ENCODE measurements around the gene HSPA12A.
"Not testable (repeated sequence)": the region's sequence is repeated elsewhere in the genome, so short reads cannot be mapped to it uniquely, and the experiment has no call there.

The HSPA12A gene

DNA sequence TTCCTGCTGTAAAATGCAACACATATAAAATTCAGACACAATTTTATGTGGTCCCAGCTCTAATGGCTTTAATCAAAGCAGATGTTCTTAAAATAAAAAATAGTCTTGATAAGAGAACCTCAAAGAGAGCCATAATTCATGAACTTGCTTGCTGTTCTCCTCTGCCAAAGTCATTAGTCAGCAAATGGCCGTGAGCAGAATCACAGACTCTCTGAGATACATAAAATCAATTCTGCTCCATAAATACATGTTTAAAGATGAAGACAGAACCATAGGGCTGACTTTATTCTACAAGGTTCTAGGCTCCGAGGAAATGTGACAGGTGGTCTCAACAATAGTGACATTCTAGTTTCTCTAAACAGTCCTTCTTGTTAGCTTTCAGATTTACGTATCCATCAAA is 29.8 kb downstream of the HSPA12A start:
- DNase-seq, result no peak

DNA sequence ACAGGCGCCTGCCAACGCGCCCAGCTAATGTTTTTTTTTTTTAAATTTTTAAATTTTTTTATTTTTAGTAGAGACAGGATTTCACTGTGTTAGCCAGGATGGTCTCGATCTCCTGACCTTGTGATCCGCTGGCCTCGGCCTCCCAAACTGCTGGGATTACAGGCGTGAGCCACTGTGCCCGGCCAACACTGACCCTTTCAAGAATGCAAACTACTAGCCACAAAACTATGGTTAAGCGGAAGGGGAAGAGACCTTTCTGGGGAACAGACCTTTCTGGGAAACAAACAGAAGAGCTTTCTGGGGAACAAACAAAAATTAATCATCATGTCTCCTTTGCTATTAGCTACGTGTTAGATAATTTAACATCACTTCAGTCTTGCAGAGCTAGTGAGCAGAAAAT is 30.6 kb downstream of the HSPA12A start:
- DNase-seq, result not testable (repeated sequence)

DNA sequence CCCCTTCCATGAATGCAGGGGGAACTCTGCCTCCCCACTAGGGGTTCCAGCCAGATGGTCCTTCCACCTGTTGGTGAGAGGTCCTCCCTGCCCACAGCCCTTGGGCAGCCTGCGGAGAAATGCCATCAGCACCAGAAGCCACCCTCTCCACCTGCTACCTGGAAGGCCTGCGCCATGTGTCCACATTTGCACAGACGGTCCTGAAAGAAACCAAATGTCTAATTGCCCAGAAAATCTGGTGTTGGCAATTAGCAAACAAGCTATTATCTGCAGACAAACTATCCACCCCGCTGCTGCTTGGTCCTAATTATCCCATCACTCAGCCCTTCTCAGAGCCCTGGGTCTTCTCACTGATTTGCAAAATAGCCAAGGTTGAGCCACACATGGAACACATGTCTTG is 32.3 kb downstream of the HSPA12A start:
- DNase-seq, result peak; percentile 58

DNA sequence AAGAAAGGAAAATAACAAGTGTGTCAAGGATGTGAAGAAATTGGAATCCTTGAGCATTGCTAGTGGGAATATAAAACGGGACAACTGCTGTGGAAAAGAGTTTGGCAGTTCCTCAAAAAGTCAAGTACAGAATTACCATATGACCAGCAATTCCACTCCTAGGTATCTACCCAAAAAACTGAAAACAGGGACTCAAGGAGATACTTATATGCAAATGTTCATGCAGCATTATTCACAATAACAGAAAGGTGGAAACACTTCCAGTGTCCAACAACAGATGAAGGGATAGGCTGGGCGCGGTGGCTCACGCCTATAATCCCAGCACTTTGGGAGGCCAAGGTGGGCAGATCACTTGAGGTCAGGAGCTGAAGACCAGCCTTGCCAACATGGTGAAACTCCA is 33.5 kb downstream of the HSPA12A start:
- no peak for DNase-seq

DNA sequence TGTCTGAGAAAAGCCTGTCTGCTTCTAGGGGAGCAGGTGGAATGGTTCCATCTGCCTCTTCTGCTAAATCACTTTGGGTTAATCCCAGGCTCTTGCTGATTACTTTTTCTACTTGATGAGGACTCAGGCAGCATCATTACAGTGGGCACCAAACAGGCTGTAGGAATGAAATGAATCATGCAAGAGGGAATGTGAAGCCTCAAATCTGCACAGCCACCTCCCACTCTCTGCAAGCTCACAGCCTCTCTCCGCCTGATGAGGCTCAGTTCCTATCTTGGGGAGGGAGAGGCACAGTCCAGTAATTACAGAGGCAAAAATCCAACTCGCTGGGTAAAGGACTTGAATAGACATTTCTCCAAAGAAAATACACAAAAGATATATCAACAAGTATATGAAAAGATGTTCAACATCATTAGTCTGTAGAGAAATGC is 34.0 kb downstream of the HSPA12A start:
- no peak for DNase-seq

DNA sequence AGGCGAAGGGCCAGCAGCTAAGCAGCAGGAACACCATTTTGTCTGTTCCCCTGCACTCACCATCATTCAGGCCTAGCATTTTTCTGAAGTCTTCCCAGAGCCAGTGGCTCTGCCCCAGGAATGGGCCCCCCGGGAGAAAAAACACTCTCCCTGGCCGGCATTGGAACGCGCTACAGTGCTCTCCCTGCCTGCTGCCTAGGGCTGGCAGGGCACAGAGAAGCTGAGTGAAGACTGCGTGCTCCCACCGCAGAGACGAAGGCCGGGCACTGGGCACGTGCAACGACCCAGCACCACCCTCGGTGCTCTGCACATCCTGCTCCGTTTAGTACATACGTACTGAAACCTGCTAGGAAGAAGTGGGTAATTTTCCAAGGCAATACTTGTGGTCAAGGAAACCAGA is 34.4 kb downstream of the HSPA12A start:
- DNase-seq, result no peak

DNA sequence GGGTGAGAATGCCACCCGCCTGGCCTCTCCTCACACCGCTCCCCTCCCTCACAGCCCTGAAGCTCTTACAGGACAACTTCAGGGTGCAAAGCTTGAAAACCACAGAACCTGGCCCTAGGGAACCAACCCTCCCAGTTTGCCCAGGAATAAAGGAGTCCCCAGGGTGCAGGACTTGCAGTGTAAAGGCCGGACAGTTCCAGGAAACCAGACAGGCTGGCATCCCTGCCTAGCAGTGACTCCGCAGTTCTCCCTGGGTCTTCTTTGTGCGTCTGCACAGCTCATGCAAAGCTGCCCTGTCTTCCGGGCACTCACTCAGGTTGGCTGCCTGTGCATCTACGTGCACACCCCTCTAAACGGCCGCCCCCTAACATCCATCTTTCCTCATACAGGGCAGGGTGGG is 36.1 kb downstream of the HSPA12A start:
- no peak for DNase-seq

DNA sequence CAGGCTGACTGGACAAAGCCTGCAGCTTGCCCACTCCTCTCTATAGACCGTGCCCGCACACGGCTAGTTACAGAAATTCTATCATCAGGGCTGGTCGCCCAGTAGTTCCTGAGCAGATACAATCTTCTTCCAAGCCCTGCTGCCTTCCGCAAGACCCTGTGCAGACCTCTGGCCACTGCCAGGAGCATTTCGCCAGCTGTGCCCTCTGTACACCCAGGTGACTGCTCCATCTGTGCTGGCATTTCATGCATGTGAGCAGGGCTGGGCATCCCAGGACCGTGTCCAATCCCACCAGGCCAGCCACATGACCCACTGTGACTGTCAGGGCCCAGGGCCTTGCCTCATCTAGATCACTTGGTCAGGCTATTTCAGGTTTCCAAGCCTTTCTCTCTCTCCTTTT is 36.9 kb downstream of the HSPA12A start:
- no peak for DNase-seq

DNA sequence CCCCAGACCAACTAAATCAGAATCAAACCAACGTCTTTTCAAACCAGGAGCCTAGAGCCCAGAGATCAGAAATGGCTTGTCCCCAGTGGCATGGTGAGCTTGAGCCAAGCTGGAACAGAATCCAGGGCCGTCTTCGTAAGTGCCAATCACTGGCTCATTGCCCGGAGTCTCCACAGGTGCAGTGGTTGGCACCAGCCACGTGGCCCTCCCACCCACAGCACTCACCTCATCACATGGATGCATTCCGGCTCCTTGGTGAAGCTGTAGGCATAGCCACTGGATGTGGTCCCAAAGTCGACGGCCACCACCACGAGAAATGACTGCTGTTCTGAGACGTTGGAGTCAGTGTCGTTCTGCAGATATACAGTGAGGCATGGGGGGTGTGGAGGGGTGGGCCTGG is 37.4 kb downstream of the HSPA12A start:
- no peak for DNase-seq

DNA sequence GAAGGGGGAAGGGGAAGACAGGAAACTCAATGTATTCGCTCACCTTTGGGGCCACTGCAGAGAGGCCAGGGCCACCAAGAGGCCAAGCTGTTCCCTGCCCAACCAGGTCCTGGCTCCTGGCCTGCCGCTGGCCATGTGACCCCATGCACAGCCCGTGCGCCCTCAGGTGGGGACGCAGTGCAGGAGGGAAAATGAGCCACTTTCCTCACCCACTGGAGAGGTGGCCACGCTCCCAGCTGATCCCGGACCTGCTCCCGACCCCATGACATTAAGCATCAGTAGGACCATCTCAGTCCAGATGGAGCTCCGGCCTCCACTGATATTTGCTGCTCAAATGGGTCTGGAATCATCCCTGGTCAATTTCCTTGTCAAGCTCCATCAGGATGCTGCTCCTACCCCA is 40.2 kb downstream of the HSPA12A start:
- no peak for DNase-seq

DNA sequence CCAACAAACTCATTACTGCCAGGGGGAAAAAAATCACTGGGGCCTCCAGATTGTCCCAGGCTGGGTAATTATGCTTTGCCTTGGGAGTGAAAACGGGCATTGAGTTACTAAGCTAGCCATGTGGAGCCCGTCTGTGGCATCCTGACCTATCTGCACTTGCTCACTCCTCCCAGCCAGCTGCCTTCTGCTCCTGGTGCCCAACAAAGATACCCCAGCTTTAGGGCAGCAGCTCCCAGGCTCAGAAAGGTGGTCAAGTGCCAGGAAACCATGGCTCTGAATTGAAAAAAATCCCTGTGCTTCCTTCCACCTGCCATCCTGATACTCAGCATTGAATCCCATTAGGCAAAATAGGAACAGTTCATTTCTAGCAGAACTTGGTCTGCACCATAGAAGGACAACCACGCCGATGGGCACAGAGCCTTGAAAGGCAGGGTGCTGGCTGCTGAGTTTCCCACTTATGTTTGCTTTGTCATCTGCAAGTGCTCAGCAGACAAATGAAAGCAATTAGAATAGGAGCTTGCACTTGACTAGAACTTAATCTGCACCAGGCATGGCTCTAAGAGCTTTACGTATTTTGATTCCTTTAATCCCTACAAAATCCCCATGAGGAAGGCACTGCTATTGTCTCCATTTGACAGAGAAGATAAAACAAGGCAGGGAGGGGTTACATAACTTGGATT is 42.8 kb downstream of the HSPA12A start:
- DNase-seq, result peak; percentile 5

DNA sequence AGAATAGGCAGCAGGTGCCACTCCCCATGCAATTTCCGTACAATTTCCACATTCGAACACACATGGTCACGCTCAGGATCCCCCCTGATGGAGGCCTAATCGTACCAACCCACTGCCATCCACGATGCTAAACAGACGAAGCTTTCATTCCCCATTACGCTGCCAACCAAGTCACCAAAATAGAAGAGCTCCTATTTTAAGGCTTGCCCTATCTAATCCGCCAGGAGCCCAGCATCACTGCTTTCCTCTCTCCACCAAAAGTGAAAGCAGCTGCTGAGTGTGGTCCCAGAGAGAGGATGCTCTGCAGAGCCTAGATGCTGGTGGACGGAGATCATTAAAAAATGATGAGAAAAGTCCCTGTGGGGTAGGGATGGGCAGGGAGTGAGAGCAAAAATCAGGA is 43.3 kb downstream of the HSPA12A start:
- DNase-seq, result no peak

DNA sequence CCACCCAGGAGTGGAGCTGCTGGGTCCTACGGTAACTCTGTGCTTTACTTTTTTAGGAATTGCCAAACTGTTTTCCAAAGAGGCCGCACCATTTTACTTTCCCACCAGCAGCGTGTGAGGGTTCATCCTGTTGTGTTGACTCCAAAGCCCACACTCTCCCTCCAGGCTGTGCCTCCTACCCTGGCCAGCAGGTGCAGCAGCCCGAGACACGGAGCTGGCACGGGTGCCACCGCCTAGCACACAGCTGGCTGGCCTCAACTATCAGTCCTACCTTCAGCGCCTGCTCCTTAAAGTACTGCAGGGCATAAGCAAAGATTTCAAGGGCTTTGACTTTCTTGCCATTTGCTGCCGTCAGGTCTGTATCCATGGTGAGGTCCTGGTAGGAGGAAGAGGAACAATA is 44.0 kb downstream of the HSPA12A start:
- DNase-seq, result no peak

DNA sequence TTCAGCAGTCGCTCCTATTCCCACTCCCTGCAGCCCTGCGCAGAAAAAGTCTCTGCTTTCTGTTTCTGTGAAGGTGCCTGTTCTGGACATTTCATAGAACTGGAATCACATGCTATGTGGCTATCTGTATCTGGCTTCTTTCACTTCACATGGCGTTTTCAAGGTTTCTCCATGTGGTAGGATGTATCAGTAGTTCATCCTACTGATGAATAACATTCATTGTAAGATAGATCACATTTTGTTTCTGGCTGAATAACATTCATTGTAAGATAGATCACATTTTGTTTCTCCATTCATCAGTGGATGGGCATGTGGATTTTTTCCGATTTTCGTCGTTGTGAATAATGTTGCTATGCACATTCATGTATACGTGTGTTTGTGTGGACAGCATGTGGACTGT is 44.5 kb downstream of the HSPA12A start:
- DNase-seq, result no peak

DNA sequence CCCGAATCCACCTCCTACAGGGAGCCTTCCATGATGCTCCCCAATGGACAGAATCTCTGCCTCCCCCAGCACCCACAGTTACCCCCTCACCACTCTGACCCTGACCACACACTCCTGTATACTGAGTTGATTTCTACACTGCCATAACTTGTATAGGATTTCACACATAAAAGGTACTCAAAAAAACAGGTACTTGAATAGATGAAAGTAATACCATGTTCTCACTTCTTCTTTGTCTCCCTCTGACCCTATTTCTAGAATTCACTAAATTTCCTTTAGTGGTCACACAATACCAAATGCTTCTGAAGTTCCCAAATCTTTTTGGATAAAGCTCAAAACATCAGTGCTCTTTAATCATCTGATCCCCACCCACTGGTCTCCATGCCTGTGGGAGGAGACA is 45.4 kb downstream of the HSPA12A start:
- no peak for DNase-seq

DNA sequence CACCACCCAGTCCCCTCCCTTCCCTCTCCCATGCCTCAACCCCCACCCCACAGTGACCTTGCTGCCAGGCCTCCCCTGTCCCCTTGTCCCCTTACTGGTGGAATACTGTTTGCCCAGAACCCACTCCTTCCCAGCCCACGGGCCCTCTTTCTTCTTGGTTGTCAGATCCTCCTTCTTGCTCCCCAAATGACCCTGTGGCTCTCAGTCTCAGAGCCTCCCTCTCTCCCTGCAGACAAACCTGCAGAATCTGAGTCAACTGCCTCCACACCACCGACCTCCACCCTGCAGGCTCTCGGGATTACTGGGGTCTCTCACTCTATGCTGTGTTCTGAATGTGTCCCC is 47.5 kb downstream of the HSPA12A start:
- no peak for DNase-seq

DNA sequence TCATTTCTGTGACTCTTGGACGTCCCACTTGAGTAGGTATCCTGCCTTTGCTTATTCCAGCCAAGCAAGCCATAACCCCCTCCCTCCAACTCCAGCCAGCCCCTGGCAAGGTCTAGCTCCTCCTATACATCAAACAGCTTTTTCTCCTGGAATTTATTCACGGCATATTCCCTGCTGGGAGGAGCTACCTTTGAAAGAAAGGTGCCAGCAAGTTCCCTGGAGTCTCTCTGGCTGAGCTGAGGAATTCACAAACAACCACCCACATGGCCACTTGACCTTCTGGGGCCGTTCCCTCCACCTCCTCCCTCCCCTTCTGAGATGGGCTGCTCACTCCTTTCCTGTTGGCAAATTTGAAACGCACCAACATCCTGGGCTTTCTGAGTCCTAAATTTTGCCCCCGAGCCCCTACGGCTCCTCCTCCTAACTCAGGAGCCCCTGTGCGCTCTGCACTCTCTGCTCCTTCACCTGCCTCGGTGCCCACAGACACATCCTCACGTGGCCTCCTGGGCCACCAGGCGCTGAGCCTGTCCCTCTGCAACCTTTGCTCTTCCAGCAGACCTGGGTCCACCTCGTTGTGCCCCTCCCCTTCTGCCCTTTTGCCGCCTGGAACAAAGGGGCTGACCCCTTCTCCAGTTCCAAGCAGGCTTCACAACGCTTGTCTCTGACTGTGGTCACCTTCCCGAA is 48.0 kb downstream of the HSPA12A start:
- DNase-seq, result no peak

DNA sequence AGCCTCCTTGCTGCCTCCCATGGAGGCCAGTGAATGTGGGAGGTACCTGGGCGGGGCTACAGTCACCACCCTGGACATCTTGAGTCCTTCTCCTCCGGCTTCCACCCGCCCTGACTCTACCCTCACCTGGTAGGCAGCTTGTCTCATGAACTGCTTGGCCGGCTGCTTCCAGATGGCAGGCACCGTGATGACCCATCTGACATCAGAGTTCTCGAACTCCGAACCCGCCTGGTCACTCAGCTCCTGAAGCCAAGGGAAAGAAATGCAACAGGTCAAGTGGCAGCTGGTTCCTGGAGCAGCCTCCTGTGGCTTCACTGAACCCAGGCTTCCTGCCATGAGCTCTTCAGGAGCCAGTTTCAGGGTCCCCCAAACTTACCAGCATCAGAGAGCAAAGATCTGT is 50.1 kb downstream of the HSPA12A start:
- DNase-seq, result no peak

DNA sequence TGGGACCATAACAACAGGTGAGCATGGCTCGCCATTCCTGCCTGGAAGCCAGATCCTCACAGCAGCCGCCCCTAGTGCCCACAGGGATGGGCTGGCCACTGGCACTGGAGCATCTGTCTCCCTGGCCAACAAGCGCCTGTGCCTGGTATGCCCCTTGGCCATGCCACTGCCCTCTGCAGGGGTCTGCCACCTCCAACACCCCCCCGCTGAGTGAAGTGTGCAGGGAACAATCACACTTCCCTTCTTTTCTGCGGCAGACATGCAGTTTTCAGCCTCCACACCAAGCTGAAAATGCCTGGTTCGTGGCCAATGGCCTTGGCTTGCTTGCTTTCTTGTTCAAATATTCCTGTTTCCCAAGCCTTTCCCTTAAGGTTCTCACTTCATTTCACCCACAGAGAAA is 50.7 kb downstream of the HSPA12A start:
- no peak for DNase-seq

DNA sequence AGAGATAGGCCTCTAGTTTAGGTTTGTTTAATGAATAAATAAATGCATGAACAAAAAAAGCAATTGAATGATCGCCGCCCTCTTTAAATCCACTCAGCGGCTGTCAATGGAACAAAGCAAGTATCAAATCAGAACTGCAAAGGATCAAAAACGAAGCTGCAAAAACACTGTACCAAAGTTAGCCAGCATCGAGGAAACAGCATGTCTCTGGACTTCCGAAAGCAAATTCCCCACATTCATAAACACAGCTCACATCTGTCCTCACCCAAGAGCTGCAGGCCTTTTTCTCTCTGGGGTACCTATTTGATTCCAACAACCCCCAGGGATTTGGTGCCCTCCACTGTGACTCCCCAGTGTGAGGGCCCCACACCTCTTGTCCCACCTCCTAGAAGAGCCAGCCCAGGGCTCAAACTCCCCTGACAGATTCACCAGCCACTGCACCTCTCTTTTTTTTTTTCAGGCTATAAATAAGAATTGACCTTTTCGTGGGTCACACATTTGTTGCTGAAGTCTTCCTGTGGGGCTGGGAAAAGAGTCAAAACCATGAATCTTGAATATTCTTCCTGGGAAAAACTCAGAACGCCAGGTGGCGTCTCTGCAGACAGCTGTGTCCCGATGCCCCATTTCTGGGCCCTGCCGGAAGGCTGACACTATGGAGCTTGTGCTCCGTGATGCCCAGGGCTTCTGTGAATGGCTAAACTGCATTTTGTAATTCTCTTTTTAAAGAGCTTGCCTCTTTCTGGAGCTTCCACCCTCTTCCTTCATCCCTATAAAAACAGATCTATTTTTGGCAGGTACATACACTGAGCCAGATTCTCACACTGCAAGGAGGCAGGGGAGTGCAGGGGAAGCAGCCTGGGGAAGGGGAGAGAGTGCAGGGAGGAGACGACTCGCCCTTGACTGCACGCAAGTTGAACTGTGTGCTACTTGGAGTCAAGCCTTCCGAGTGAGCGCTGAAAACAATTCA is 51.7 kb downstream of the HSPA12A start:
- DNase-seq, result no peak

DNA sequence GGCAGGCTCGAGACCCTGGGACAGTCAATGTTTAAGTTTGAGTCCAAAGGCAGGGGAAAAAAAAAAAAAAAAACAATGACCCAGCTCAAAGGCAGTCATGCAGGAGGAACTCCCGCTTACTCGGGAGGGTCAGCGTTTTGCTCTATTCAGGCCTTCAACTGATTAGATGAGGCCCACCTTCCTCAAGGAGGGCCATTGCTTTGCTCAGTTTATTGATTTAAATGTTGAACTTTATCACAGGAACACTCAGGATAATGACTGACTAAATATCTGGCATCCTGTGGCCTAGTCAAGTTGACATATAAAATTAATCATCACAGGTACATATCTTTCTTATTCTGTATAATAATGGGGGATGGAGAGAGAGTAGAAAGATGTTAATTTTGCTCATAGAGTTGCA is 52.6 kb downstream of the HSPA12A start:
- DNase-seq, result no peak

DNA sequence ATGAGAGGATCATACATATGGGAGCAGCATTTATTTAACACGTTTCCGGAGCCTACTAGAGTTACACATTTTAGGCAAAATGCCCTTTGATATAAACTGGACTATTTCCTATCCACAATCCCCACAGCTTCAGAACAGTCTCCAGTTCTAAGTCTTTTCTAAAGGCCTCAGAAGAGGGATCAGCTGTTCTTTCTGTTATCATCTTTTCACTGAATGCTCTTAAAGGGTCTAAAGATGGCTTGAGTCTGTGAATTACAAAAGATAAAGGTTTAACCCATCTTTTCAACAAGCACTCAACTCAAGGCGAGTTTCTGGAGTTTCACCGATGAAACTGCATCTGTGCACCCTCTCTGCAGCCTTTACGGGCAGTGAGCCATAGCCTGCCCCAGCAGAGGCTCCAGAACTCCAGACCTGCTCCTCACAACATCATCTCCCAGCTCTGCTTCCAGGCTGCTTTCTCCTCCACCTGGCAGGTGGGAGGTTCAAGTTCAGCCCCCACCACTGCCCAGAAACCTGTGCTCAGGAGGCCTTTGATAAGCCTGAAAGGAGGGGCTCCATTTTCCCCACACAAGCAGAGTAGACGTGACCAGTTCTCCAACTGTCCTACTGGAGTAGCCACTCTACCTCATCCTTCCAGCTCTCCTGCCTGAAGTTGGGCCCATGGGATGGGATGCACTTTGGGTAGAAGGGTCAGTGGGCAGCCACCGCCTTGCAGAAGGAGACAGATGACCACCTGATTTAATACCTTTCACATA is 53.4 kb downstream of the HSPA12A start:
- DNase-seq, result no peak

DNA sequence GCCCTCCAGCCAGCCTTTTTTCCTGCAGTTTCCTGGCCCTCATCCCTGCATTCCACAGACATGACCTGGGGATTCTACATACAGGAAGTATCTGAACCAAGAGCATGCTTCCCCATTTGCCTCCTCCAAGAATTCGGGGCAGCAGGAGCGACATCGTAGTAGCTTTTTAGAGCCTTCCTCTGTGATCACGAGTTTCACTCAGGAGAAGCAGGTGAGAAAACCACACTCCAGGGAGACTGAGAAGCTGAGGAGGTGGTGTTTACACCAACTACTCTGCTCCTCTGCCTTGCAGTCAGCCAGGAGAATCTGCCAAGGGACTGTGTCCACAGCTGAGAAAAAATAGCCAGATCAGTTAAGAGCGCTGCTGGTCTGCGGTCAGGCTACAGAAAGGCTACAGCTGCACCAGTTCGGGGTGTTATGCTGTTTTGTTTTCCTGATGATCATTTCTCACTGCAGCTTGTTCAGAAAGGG is 54.1 kb downstream of the HSPA12A start:
- no peak for DNase-seq

Data from NCI-H2171 treated with DMSO at 0.1 percent for 48 hours (cell line).